KMS-11 (cell line): ENCODE data around the gene ZSCAN1.

Experiments used
- H2AFZ ChIP-seq: fragments of 200-600 bp; sonication (generic); 2 replicates; pipeline ENCODE4 v1.6.1; 2016; ENCODE audit warnings: antibody characterized with exemption, mixed run types, low read depth
- H3K27ac ChIP-seq: fragments of 200-600 bp; sonication (generic); 2 replicates; pipeline ENCODE4 v1.6.1; 2016; ENCODE audit warnings: mild to moderate bottlenecking, mixed run types
- H3K27me3 ChIP-seq: fragments of 200-600 bp; sonication (generic); 2 replicates; pipeline ENCODE4 v1.6.1; 2017; ENCODE audit warnings: mild to moderate bottlenecking, low read depth, mixed run types, moderate library complexity; ENCODE audit not compliant: insufficient read depth
- H3K36me3 ChIP-seq: fragments of 200-600 bp; sonication (generic); 2 replicates; pipeline ENCODE4 v1.6.1; 2017; ENCODE audit warnings: mild to moderate bottlenecking, mixed run types; ENCODE audit not compliant: insufficient read depth
- H3K4me1 ChIP-seq: fragments of 200-600 bp; sonication (generic); 2 replicates; pipeline ENCODE4 v1.6.1; 2016; ENCODE audit warnings: mild to moderate bottlenecking, low read depth, mixed run types; ENCODE audit not compliant: poor library complexity, severe bottlenecking
- H3K4me2 ChIP-seq: fragments of 200-600 bp; sonication (generic); 2 replicates; pipeline ENCODE4 v1.7.0; 2016; ENCODE audit warnings: mild to moderate bottlenecking, mixed run types
- H3K4me3 ChIP-seq: fragments of 200-600 bp; sonication (generic); IDR thresholded peaks from 2 replicates; pipeline ENCODE4 v1.6.1; 2017; ENCODE audit warnings: low read depth, low read length, mixed read lengths; ENCODE audit not compliant: insufficient read depth
- H3K79me2 ChIP-seq: fragments of 200-600 bp; sonication (generic); 2 replicates; pipeline ENCODE4 v1.6.1; 2016; ENCODE audit warnings: low read depth, mixed run types; ENCODE audit not compliant: insufficient read depth
- H3K9ac ChIP-seq: fragments of 200-600 bp; sonication (generic); 2 replicates; pipeline ENCODE4 v1.6.1; 2016; ENCODE audit warnings: mild to moderate bottlenecking, mixed run types
- H4K20me1 ChIP-seq: fragments of 200-600 bp; sonication (generic); 2 replicates; pipeline ENCODE4 v1.6.1; 2016; ENCODE audit warnings: mild to moderate bottlenecking, mixed run types; ENCODE audit not compliant: insufficient read depth
- TF ChIP-seq, protein P1 (sequence below): fragments of 200-600 bp; sonication (generic); conservative IDR thresholded peaks from 2 replicates; pipeline ENCODE4 v1.6.1; 2017; ENCODE audit warnings: low read depth, mild to moderate bottlenecking, antibody characterized with exemption, low read length, moderate library complexity, mixed read lengths

The ZSCAN1 gene

DNA sequence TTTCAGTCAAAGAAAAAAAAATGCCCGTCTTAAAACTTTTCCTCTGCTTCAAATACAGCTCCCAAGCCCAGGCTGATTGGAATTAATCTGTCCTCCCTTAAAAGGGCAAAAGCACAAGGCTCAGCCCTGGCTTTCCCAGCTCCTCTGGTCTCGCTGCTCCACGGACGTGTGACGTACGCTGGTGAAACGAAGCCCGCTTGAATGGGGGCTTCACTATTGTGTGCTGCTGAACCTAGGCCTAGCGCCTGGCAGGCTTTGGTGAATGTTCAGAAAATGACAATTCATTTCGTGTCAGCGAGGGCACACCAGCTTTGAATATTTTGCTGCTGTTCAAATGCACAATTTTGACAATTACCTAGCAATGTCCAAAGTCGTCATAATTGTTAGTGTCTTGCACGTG is 24.6 kb downstream of the ZSCAN1 start:
- Histone ChIP-seq H3K27ac (no peak overlapping the region), H4K20me1 (no peaks in the 10 kb centered on the region), H3K4me1 (no peaks in the 10 kb centered on the region), H3K9ac (no peak overlapping the region), H3K4me3 (no peak overlapping the region), H2AFZ (no peak overlapping the region), H3K4me2 (no peak overlapping the region), H3K36me3 (no peaks in the 10 kb centered on the region), H3K27me3 (no peaks in the 10 kb centered on the region; the same call in 1 of the 2 replicates), H3K79me2 (no peaks in the 10 kb centered on the region)
- TF ChIP-seq, protein P1, sequence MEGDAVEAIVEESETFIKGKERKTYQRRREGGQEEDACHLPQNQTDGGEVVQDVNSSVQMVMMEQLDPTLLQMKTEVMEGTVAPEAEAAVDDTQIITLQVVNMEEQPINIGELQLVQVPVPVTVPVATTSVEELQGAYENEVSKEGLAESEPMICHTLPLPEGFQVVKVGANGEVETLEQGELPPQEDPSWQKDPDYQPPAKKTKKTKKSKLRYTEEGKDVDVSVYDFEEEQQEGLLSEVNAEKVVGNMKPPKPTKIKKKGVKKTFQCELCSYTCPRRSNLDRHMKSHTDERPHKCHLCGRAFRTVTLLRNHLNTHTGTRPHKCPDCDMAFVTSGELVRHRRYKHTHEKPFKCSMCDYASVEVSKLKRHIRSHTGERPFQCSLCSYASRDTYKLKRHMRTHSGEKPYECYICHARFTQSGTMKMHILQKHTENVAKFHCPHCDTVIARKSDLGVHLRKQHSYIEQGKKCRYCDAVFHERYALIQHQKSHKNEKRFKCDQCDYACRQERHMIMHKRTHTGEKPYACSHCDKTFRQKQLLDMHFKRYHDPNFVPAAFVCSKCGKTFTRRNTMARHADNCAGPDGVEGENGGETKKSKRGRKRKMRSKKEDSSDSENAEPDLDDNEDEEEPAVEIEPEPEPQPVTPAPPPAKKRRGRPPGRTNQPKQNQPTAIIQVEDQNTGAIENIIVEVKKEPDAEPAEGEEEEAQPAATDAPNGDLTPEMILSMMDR: no peak

DNA sequence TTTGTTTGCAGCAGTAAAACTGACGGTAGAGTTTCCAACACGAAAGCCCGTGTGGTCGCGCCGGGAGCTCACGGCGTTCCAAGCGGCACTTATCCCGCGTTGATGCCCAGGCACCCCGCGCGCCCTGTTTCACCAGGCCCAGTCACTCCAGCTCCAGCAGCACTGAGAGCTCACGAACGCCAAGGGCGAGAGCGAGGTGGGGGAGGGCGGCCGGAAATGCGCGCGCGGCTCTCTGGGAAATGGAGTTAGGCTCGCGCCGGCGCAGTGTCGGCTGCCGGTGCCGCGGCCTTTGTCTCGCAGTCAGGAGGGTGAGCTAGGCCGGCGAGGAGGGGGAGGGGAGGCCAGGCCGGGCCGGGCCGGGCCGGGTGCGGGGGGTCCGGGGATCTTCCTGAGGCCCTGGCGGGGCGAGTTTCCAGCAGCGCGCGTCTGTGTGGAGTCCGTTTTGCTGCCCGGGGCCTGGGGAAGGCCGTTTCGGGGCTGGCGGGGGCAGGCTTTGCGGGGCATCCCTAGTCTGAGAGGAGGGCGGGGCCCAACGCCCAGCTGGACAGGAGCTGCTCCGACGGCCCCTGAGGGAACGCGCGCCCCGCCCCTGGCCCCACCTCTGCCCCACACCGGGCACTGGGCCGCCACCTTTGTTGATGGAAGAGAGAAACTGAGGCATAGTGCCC is 25.3 kb downstream of the ZSCAN1 start, which contains the start of gene ZNF135:
TSS of gene ZNF135 (plus strand) at position 280 of the 668 bp plus-strand sequence. CDS start 721 bp downstream, outside the sequence.
- H3K4me2 ChIP-seq: no peak within 1 kb of the TSS
- no peaks in the 10 kb centered on the region for H3K4me1 ChIP-seq
- H4K20me1 ChIP-seq: no peaks in the 10 kb centered on the region
- no peaks in the 10 kb centered on the region; the same call in 1 of the 2 replicates for H3K27me3 ChIP-seq
- no peak within 1 kb of the TSS for H3K27ac ChIP-seq
- no peak within 1 kb of the TSS for H3K4me3 ChIP-seq
- TF ChIP-seq, protein P1: no peak
- H3K79me2 ChIP-seq: no peaks in the 10 kb centered on the region
- H3K9ac ChIP-seq: no peak within 1 kb of the TSS
- H3K36me3 ChIP-seq: no peaks in the 10 kb centered on the region
- no peak within 1 kb of the TSS for H2AFZ ChIP-seq

DNA sequence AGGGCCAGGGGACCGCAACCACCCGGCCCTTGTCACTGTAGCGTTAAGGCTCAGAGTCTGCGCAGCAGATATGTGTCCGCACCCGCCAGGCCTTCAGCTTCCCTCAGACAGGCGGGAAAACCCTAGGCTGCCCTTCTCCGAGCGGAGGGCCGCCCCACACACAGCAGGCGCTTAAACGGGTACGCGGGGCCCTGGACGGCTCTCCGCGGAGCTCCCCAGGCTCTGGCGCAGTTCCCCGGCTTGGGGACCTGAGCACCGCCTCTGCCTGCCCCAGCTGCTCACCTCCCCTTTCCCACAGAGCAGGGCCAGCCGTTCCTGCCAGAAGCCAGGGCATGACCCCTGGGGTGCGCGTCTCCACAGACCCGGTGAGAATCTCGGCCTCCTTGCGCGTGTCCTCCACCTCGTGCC is 25.9 kb downstream of the ZSCAN1 start:
- Histone ChIP-seq H3K4me2 (no peak overlapping the region), H3K27ac (no peak overlapping the region), H3K4me3 (no peak overlapping the region), H3K79me2 (no peaks in the 10 kb centered on the region), H4K20me1 (no peaks in the 10 kb centered on the region), H2AFZ (no peak overlapping the region), H3K27me3 (no peaks in the 10 kb centered on the region; the same call in 1 of the 2 replicates), H3K4me1 (no peaks in the 10 kb centered on the region), H3K36me3 (no peaks in the 10 kb centered on the region), H3K9ac (no peak overlapping the region)
- TF ChIP-seq, protein P1: no peak

DNA sequence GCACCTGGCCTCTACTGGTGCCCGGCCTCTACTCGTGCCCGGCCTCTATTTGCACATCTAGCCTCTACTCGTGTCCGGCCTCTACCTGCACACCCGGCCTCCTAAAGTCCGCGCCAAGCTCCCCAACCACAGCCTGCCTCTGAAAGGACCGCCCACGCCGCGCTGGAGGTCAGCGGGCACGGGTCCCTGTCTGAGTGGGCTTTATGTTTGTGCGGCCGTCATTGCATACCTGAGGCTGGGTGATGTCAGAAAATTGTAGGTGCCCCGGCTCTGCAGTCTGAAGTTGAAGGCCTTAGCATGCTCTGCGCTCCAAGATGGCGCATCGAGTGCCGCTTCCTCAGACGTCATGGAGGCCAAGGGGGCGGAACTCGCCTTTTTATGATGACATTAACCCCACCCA is 26.4 kb downstream of the ZSCAN1 start:
- Histone ChIP-seq H3K27me3 (no peaks in the 10 kb centered on the region; the same call in 1 of the 2 replicates), H3K9ac (no peak overlapping the region), H3K4me1 (no peaks in the 10 kb centered on the region), H4K20me1 (no peaks in the 10 kb centered on the region), H3K4me3 (no peak overlapping the region), H3K79me2 (no peaks in the 10 kb centered on the region), H2AFZ (no peak overlapping the region), H3K4me2 (no peak overlapping the region), H3K27ac (no peak overlapping the region), H3K36me3 (no peaks in the 10 kb centered on the region)
- TF ChIP-seq, protein P1: no peak
